Activated T-cell treated with anti-CD3 and anti-CD28 coated beads, Interleukin-2, amount 50 U/mL, for 24 hours (primary cell): ENCODE data around the gene INCA1.

Source experiments
- DNase-seq: peaks from one replicate; pipeline ENCODE4 v3.0.0-alpha.2; 2020
- H3K27ac Mint-ChIP-seq: 2 replicates; pipeline ENCODE4 v1.8.0; 2020; ENCODE audit warnings: mild to moderate bottlenecking, mixed read lengths
- H3K27me3 Mint-ChIP-seq: 2 replicates; pipeline ENCODE4 v1.8.0; 2020; ENCODE audit warnings: mixed read lengths
- H3K36me3 Mint-ChIP-seq: 2 replicates; pipeline ENCODE4 v1.8.0; 2020; ENCODE audit warnings: low read depth, mixed read lengths
- H3K4me1 Mint-ChIP-seq: 2 replicates; pipeline ENCODE4 v1.8.0; 2020; ENCODE audit warnings: low read depth, mixed read lengths
- H3K4me3 Mint-ChIP-seq: 2 replicates; pipeline ENCODE4 v1.8.0; 2020; ENCODE audit warnings: mild to moderate bottlenecking, moderate library complexity, mixed read lengths
- H3K9me3 Mint-ChIP-seq: 2 replicates; pipeline ENCODE4 v1.8.0; 2020; ENCODE audit warnings: mixed read lengths

Gene INCA1

GRCh38 chr17:5024604-5025003 is 27.3 kb upstream of the INCA1 start:
- no peak overlapping the region for H3K4me3 Mint-ChIP-seq
- no peak for DNase-seq
- H3K27ac Mint-ChIP-seq = no peak overlapping the region
- H3K4me1 Mint-ChIP-seq = peaks cover 2% of the 10 kb centered on the region
- no peaks in the 10 kb centered on the region for H3K9me3 Mint-ChIP-seq
- no peaks in the 10 kb centered on the region for H3K27me3 Mint-ChIP-seq
- peaks cover 49% of the 10 kb centered on the region for H3K36me3 Mint-ChIP-seq

GRCh38 chr17:5023588-5024147 is 26.3 kb upstream of the INCA1 start:
- no peak for DNase-seq
- H3K27ac Mint-ChIP-seq = no peak overlapping the region
- H3K36me3 Mint-ChIP-seq = peaks cover 58% of the 10 kb centered on the region
- H3K9me3 Mint-ChIP-seq = no peaks in the 10 kb centered on the region
- peaks cover 11% of the 10 kb centered on the region for H3K4me1 Mint-ChIP-seq
- no peak overlapping the region for H3K4me3 Mint-ChIP-seq
- H3K27me3 Mint-ChIP-seq = no peaks in the 10 kb centered on the region

- Mint-ChIP-seq H3K4me1 (peaks cover 12% of the 10 kb centered on the region), H3K4me3 (no peak overlapping the region), H3K27ac (no peak overlapping the region), H3K9me3 (no peaks in the 10 kb centered on the region), H3K36me3 (peaks cover 65% of the 10 kb centered on the region), H3K27me3 (no peaks in the 10 kb centered on the region)
- DNase-seq = no peak
Measured at GRCh38 chr17:5022171-5022711, 24.9 kb upstream of the INCA1 start.

GRCh38 chr17:5020502-5021023 is 23.2 kb upstream of the INCA1 start:
- Mint-ChIP-seq H3K27ac (no peak overlapping the region), H3K4me3 (no peak overlapping the region), H3K4me1 (peaks cover 17% of the 10 kb centered on the region), H3K36me3 (peaks cover 74% of the 10 kb centered on the region), H3K27me3 (no peaks in the 10 kb centered on the region), H3K9me3 (no peaks in the 10 kb centered on the region)
- no peak for DNase-seq

- Mint-ChIP-seq H3K36me3 (peaks cover 78% of the 10 kb centered on the region), H3K9me3 (no peaks in the 10 kb centered on the region), H3K27ac (peak overlapping the region; percentile 86), H3K4me3 (no peak overlapping the region), H3K27me3 (no peaks in the 10 kb centered on the region), H3K4me1 (peaks cover 17% of the 10 kb centered on the region)
- peak; percentile 61 for DNase-seq
Measured at GRCh38 chr17:5019475-5019956, 22.2 kb upstream of the INCA1 start.

GRCh38 chr17:5014357-5014756 is 17.0 kb upstream of the INCA1 start:
- Mint-ChIP-seq H3K4me3 (no peak overlapping the region), H3K27me3 (no peaks in the 10 kb centered on the region), H3K9me3 (no peaks in the 10 kb centered on the region), H3K36me3 (peaks cover 76% of the 10 kb centered on the region), H3K4me1 (peaks cover 30% of the 10 kb centered on the region), H3K27ac (no peak overlapping the region)
- DNase-seq = no peak

- H3K9me3 Mint-ChIP-seq = no peaks in the 10 kb centered on the region
- no peak for DNase-seq
- no peaks in the 10 kb centered on the region for H3K27me3 Mint-ChIP-seq
- H3K27ac Mint-ChIP-seq = peak overlapping the region; percentile 82
- peaks cover 21% of the 10 kb centered on the region for H3K4me1 Mint-ChIP-seq
- peaks cover 84% of the 10 kb centered on the region for H3K36me3 Mint-ChIP-seq
- H3K4me3 Mint-ChIP-seq = no peak overlapping the region
Measured at GRCh38 chr17:5011928-5012327, 14.6 kb upstream of the INCA1 start.

- no peaks in the 10 kb centered on the region for H3K27me3 Mint-ChIP-seq
- DNase-seq = no peak
- H3K27ac Mint-ChIP-seq = no peak overlapping the region
- H3K4me3 Mint-ChIP-seq = no peak overlapping the region
- peaks cover 15% of the 10 kb centered on the region for H3K4me1 Mint-ChIP-seq
- H3K36me3 Mint-ChIP-seq = peaks cover 82% of the 10 kb centered on the region
- no peaks in the 10 kb centered on the region for H3K9me3 Mint-ChIP-seq
Measured at GRCh38 chr17:5003214-5003867, 6.0 kb upstream of the INCA1 start.

GRCh38 chr17:5002121-5002788 is 4.9 kb upstream of the INCA1 start:
- Mint-ChIP-seq H3K27ac (no peak overlapping the region), H3K36me3 (peaks cover 71% of the 10 kb centered on the region), H3K9me3 (no peaks in the 10 kb centered on the region), H3K27me3 (no peaks in the 10 kb centered on the region), H3K4me3 (no peak overlapping the region), H3K4me1 (peaks cover 15% of the 10 kb centered on the region)
- DNase-seq = no peak

- Mint-ChIP-seq H3K27me3 (no peaks in the 10 kb centered on the region), H3K4me1 (peaks cover 20% of the 10 kb centered on the region), H3K9me3 (no peaks in the 10 kb centered on the region), H3K4me3 (no peak overlapping the region), H3K36me3 (peaks cover 54% of the 10 kb centered on the region), H3K27ac (peak overlapping the region; percentile 22)
- DNase-seq = no peak
Measured at GRCh38 chr17:5000237-5000639, 2.9 kb upstream of the INCA1 start.

GRCh38 chr17:4999430-5000093 is 2.2 kb upstream of the INCA1 start:
- Mint-ChIP-seq H3K9me3 (no peaks in the 10 kb centered on the region), H3K27ac (peak overlapping the region; percentile 76)

GRCh38 chr17:4998732-4999429 is 1.6 kb upstream of the INCA1 start:
- no peaks in the 10 kb centered on the region for H3K27me3 Mint-ChIP-seq
- peak overlapping the region; percentile 83 for H3K4me3 Mint-ChIP-seq
- H3K4me1 Mint-ChIP-seq = peaks cover 23% of the 10 kb centered on the region
- peak; percentile 41 for DNase-seq
- H3K36me3 Mint-ChIP-seq = peaks cover 40% of the 10 kb centered on the region
- H3K27ac Mint-ChIP-seq = peak overlapping the region; percentile 76
- H3K9me3 Mint-ChIP-seq = no peaks in the 10 kb centered on the region

More at GRCh38 chr17:4999430-5000093, 2.2 kb upstream of the INCA1 start:
- H3K36me3 Mint-ChIP-seq = peaks cover 47% of the 10 kb centered on the region
- H3K4me1 Mint-ChIP-seq = peaks cover 23% of the 10 kb centered on the region
- no peak for DNase-seq
- peak overlapping the region; percentile 83 for H3K4me3 Mint-ChIP-seq
- no peaks in the 10 kb centered on the region for H3K27me3 Mint-ChIP-seq

- no peaks in the 10 kb centered on the region for H3K9me3 Mint-ChIP-seq
- H3K27me3 Mint-ChIP-seq = no peaks in the 10 kb centered on the region
- peak overlapping the region; percentile 76 for H3K27ac Mint-ChIP-seq
- peaks cover 33% of the 10 kb centered on the region for H3K36me3 Mint-ChIP-seq
- H3K4me3 Mint-ChIP-seq = peak overlapping the region; percentile 83
- peaks cover 23% of the 10 kb centered on the region for H3K4me1 Mint-ChIP-seq
- DNase-seq = no peak
Measured at GRCh38 chr17:4998027-4998731, 857 bp upstream of the INCA1 start.
